PC-9 (cell line): ENCODE results near the gene CHM.

Experiments
- CTCF ChIP-seq: fragments of 200-600 bp; sonication (generic); conservative IDR thresholded peaks from 2 replicates; pipeline ENCODE4 v1.6.1; 2017; ENCODE audit warnings: mixed run types, antibody characterized with exemption, mild to moderate bottlenecking, moderate library complexity
- EZH2 ChIP-seq: fragments of 200-600 bp; sonication (generic); IDR thresholded peaks from 2 replicates; pipeline ENCODE4 v1.8.0; 2017; ENCODE audit warnings: antibody characterized with exemption, low read depth

GRCh38 chrX:86012188-86012587 lies 35.2 kb downstream of the CHM start:
- no peak for TF ChIP-seq CTCF
- no peak for TF ChIP-seq EZH2
